Measurements from ENCODE around the gene LMO1. TPM values are rescaled to one million over a fixed set of nuclear protein-coding genes. Genes with fewer than 3 reads are reported as not detected.

The LMO1 gene
- total RNA-seq, 2 experiments from 2014 or later, result not detected

- CTCF ChIA-PET, result interaction anchor here (0.6 to 1.5 kb wide), 2 partner anchors 21 to 27 kb away, joined by 3 read pairs; no protein-coding TSS in a partner anchor
- H3K4me3 Mint-ChIP-seq, result no peak overlapping the region
- H3K27ac Mint-ChIP-seq, result no peak overlapping the region
Observed at GRCh38 chr11:8241373-8242117, 22.1 kb downstream of the LMO1 start.

GRCh38 chr11:8239536-8240228, 24.0 kb downstream of the LMO1 start:
- DNase-seq (no peak), ATAC-seq (no peak)
- H3K4me1 Mint-ChIP-seq, result no peaks in the 10 kb centered on the region
- no peaks in the 10 kb centered on the region for H3K9me3 Mint-ChIP-seq (ENCODE audit: low read depth)
- no peak overlapping the region for H3K4me3 Mint-ChIP-seq
- H3K27me3 Mint-ChIP-seq, result no peaks in the 10 kb centered on the region
- no peak overlapping the region for H3K27ac Mint-ChIP-seq
- no peaks in the 10 kb centered on the region for H3K36me3 Mint-ChIP-seq
- CTCF ChIA-PET, result no interaction called here

More at GRCh38 chr11:8241373-8242117, 22.1 kb downstream of the LMO1 start:
- Mint-ChIP-seq H3K27me3 (peaks cover 4% of the 10 kb centered on the region), H3K4me1 (no peaks in the 10 kb centered on the region), H3K9me3 (ENCODE audit: low read depth) (no peaks in the 10 kb centered on the region), H3K36me3 (no peaks in the 10 kb centered on the region)
- ATAC-seq (no peak), DNase-seq (no peak)

- H3K27ac Mint-ChIP-seq, result no peak overlapping the region
- H3K36me3 Mint-ChIP-seq, result no peaks in the 10 kb centered on the region
- no peak for ATAC-seq
- no peaks in the 10 kb centered on the region for H3K27me3 Mint-ChIP-seq
- H3K4me3 Mint-ChIP-seq, result no peak overlapping the region
- no peaks in the 10 kb centered on the region for H3K4me1 Mint-ChIP-seq
- CTCF ChIA-PET, result interaction anchor here (1.9 kb wide), 1 partner anchor 25 kb away, joined by 4 read pairs; the partner anchor contains the start of gene LMO1
- no peak for DNase-seq
- H3K9me3 Mint-ChIP-seq (ENCODE audit: low read depth), result no peaks in the 10 kb centered on the region
Observed at GRCh38 chr11:8239040-8239439, 24.6 kb downstream of the LMO1 start.

- Mint-ChIP-seq H3K27me3 (no peaks in the 10 kb centered on the region), H3K36me3 (no peaks in the 10 kb centered on the region), H3K4me1 (no peaks in the 10 kb centered on the region), H3K9me3 (ENCODE audit: low read depth) (no peaks in the 10 kb centered on the region), H3K27ac (no peak overlapping the region), H3K4me3 (no peak overlapping the region)
- ATAC-seq, result no peak
- CTCF ChIA-PET, result interaction anchor here (1.9 kb wide), 1 partner anchor 26 kb away, joined by 4 read pairs; the partner anchor contains the start of gene LMO1
- no peak for DNase-seq
Observed at GRCh38 chr11:8237453-8237852, 26.2 kb downstream of the LMO1 start.

- Mint-ChIP-seq H3K4me1 (no peaks in the 10 kb centered on the region), H3K4me3 (no peak overlapping the region), H3K27ac (no peak overlapping the region), H3K9me3 (ENCODE audit: low read depth) (no peaks in the 10 kb centered on the region), H3K36me3 (no peaks in the 10 kb centered on the region), H3K27me3 (no peaks in the 10 kb centered on the region)
- no peak for ATAC-seq
- CTCF ChIA-PET, result no interaction called here
- no peak for DNase-seq
Observed at GRCh38 chr11:8235925-8236324, 27.8 kb downstream of the LMO1 start.

- H3K4me3 Mint-ChIP-seq, result no peak overlapping the region
- DNase-seq, result no peak
- no peaks in the 10 kb centered on the region for H3K36me3 Mint-ChIP-seq
- H3K27ac Mint-ChIP-seq, result no peak overlapping the region
- no peak for ATAC-seq
- H3K4me1 Mint-ChIP-seq, result no peaks in the 10 kb centered on the region
- H3K9me3 Mint-ChIP-seq (ENCODE audit: low read depth), result no peaks in the 10 kb centered on the region
- no peaks in the 10 kb centered on the region for H3K27me3 Mint-ChIP-seq
- CTCF ChIA-PET, result no interaction called here
Observed at GRCh38 chr11:8234910-8235309, 28.8 kb downstream of the LMO1 start.

GRCh38 chr11:8234425-8234821, 29.3 kb downstream of the LMO1 start:
- Mint-ChIP-seq H3K4me3 (no peak overlapping the region), H3K4me1 (no peaks in the 10 kb centered on the region), H3K36me3 (no peaks in the 10 kb centered on the region), H3K9me3 (ENCODE audit: low read depth) (no peaks in the 10 kb centered on the region), H3K27me3 (no peaks in the 10 kb centered on the region), H3K27ac (no peak overlapping the region)
- no peak for DNase-seq
- no peak for ATAC-seq
- CTCF ChIA-PET, result no interaction called here

- CTCF ChIA-PET, result no interaction called here
Observed at GRCh38 chr11:8233691-8234424, 29.8 kb downstream of the LMO1 start.

GRCh38 chr11:8232849-8233606, 30.6 kb downstream of the LMO1 start:
- H3K4me1 Mint-ChIP-seq, result no peaks in the 10 kb centered on the region
- no peaks in the 10 kb centered on the region for H3K9me3 Mint-ChIP-seq (ENCODE audit: low read depth)
- CTCF ChIA-PET, result interaction anchor here (1.2 kb wide), 1 partner anchor 12 kb away, joined by 4 read pairs; no protein-coding TSS in a partner anchor
- no peak overlapping the region for H3K27ac Mint-ChIP-seq
- H3K36me3 Mint-ChIP-seq, result no peaks in the 10 kb centered on the region
- no peaks in the 10 kb centered on the region for H3K27me3 Mint-ChIP-seq
- no peak overlapping the region for H3K4me3 Mint-ChIP-seq
- ATAC-seq (no peak), DNase-seq (no peak)

More at GRCh38 chr11:8233691-8234424, 29.8 kb downstream of the LMO1 start:
- H3K4me3 Mint-ChIP-seq, result no peak overlapping the region
- no peak for ATAC-seq
- H3K36me3 Mint-ChIP-seq, result no peaks in the 10 kb centered on the region
- H3K4me1 Mint-ChIP-seq, result no peaks in the 10 kb centered on the region
- H3K27ac Mint-ChIP-seq, result no peak overlapping the region
- H3K9me3 Mint-ChIP-seq (ENCODE audit: low read depth), result no peaks in the 10 kb centered on the region
- no peak for DNase-seq
- no peaks in the 10 kb centered on the region for H3K27me3 Mint-ChIP-seq

- Mint-ChIP-seq H3K4me3 (no peak overlapping the region), H3K27me3 (no peaks in the 10 kb centered on the region), H3K27ac (no peak overlapping the region), H3K9me3 (ENCODE audit: low read depth) (no peaks in the 10 kb centered on the region), H3K4me1 (no peaks in the 10 kb centered on the region), H3K36me3 (no peaks in the 10 kb centered on the region)
- CTCF ChIA-PET, result interaction anchor here (1.2 kb wide), 1 partner anchor 12 kb away, joined by 4 read pairs; no protein-coding TSS in a partner anchor
- DNase-seq (no peak), ATAC-seq (no peak)
Observed at GRCh38 chr11:8232414-8232813, 31.3 kb downstream of the LMO1 start.

GRCh38 chr11:8231979-8232378, 31.7 kb downstream of the LMO1 start:
- Mint-ChIP-seq H3K36me3 (no peaks in the 10 kb centered on the region), H3K27ac (no peak overlapping the region), H3K4me1 (no peaks in the 10 kb centered on the region), H3K27me3 (no peaks in the 10 kb centered on the region), H3K9me3 (ENCODE audit: low read depth) (no peaks in the 10 kb centered on the region), H3K4me3 (no peak overlapping the region)
- CTCF ChIA-PET, result interaction anchor here (1.2 kb wide), 1 partner anchor 11 kb away, joined by 4 read pairs; no protein-coding TSS in a partner anchor
- ATAC-seq (no peak), DNase-seq (no peak)

- CTCF ChIA-PET, result interaction anchor here (0.5 to 3.3 kb wide), 3 partner anchors 10 to 356 kb away, joined by 3 to 12 read pairs (median 4); partner anchors contain the start of gene LMO1
- ATAC-seq, result no peak
- no peak overlapping the region for H3K27ac Mint-ChIP-seq
- DNase-seq, result no peak
- no peak overlapping the region for H3K4me3 Mint-ChIP-seq
- peaks cover 6% of the 10 kb centered on the region for H3K27me3 Mint-ChIP-seq
- no peaks in the 10 kb centered on the region for H3K36me3 Mint-ChIP-seq
- no peaks in the 10 kb centered on the region for H3K9me3 Mint-ChIP-seq (ENCODE audit: low read depth)
- no peaks in the 10 kb centered on the region for H3K4me1 Mint-ChIP-seq
Observed at GRCh38 chr11:8230921-8231847, 32.5 kb downstream of the LMO1 start.

All from activated CD8-positive, alpha-beta memory T cell treated with anti-CD3 and anti-CD28 coated beads, Interleukin-2, amount 10 ng/mL, durations not matched to agents 7 days and 5 days (primary cell).